PC-9 (cell line): ENCODE results near the gene DDR1.
A peak's percentile ranks its signal among the peaks of the same experiment; 100 is the strongest.

Experiments
- EZH2 ChIP-seq: fragments of 200-600 bp; sonication (generic); IDR thresholded peaks from 2 replicates; pipeline ENCODE4 v1.8.0; 2017; ENCODE audit warnings: antibody characterized with exemption, low read depth
- TF ChIP-seq, protein P1 (sequence below): fragments of 200-600 bp; sonication (generic); conservative IDR thresholded peaks from 2 replicates; pipeline ENCODE4 v1.6.1; 2017; ENCODE audit warnings: mixed run types, antibody characterized with exemption, mild to moderate bottlenecking, moderate library complexity

DNA sequence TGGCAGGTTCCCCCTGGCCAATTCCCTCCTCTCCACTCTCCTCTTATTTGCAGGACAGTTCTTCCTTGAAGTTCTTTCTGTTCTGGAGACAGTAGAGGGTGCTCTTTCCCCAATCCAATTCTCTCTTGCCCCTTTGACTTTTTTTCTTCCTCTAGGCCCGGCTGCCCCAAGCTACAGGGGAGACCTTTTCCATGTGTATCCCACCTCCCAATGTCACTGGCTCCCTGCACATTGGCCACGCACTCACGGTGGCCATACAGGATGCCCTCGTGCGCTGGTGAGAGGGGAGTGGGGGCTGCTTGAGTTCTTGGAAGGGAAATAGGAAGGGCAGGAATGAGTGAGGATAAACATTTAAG lies 31.2 kb downstream of the DDR1 start:
- no peak for TF ChIP-seq EZH2
- TF ChIP-seq, protein P1, sequence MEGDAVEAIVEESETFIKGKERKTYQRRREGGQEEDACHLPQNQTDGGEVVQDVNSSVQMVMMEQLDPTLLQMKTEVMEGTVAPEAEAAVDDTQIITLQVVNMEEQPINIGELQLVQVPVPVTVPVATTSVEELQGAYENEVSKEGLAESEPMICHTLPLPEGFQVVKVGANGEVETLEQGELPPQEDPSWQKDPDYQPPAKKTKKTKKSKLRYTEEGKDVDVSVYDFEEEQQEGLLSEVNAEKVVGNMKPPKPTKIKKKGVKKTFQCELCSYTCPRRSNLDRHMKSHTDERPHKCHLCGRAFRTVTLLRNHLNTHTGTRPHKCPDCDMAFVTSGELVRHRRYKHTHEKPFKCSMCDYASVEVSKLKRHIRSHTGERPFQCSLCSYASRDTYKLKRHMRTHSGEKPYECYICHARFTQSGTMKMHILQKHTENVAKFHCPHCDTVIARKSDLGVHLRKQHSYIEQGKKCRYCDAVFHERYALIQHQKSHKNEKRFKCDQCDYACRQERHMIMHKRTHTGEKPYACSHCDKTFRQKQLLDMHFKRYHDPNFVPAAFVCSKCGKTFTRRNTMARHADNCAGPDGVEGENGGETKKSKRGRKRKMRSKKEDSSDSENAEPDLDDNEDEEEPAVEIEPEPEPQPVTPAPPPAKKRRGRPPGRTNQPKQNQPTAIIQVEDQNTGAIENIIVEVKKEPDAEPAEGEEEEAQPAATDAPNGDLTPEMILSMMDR: peak; percentile 76
